H7 (cell line): ENCODE measurements around the gene FOSL1. TPM values are rescaled to one million over a fixed set of nuclear protein-coding genes. Genes with fewer than 3 reads are reported as not detected.

Experiments used
- DNase-seq: peaks from one replicate; pipeline ENCODE4 v3.0.0; 2012
- H3K27me3 ChIP-seq: 2 replicates; pipeline ENCODE4 v1.6.0; 2011; ENCODE audit warnings: mild to moderate bottlenecking, low read length; ENCODE audit not compliant: control insufficient read depth, insufficient read depth
- H3K36me3 ChIP-seq: replicated peaks from 2 replicates; pipeline ENCODE4 v1.5.1; 2011; ENCODE audit warnings: low read length; ENCODE audit not compliant: control insufficient read depth, insufficient read depth
- H3K4me3 ChIP-seq: 2 replicates; pipeline ENCODE4 v1.5.1; 2011; ENCODE audit warnings: low read depth, mild to moderate bottlenecking, control low read depth, low read length, moderate library complexity; ENCODE audit not compliant: insufficient read depth
- total RNA-seq: library from RNA; depleted of rRNA; stranded (reverse); fragments of >200 nt; shearing (Covaris generic); gene quantifications from 2 replicates; pipeline ENCODE4 v1.2.3, GENCODE V29; 2014

The FOSL1 gene
- total RNA-seq, 1 experiment from 2014 or later, result 0.48 TPM

- Histone ChIP-seq H3K27me3 (no peaks in the 10 kb centered on the region), H3K4me3 (peak overlapping the region; percentile 22), H3K36me3 (no peaks in the 10 kb centered on the region; the same call in 1 of the 2 replicates)
- DNase-seq, result peak; percentile 77
Observed at GRCh38 chr11:65915821-65916251, 15.6 kb upstream of the FOSL1 start.

- Histone ChIP-seq H3K27me3 (no peaks in the 10 kb centered on the region), H3K4me3 (peak overlapping the region; percentile 22; the same call in 1 of the 2 replicates)
- no peak for DNase-seq
Observed at GRCh38 chr11:65915101-65915820, 15.1 kb upstream of the FOSL1 start.

DNA sequence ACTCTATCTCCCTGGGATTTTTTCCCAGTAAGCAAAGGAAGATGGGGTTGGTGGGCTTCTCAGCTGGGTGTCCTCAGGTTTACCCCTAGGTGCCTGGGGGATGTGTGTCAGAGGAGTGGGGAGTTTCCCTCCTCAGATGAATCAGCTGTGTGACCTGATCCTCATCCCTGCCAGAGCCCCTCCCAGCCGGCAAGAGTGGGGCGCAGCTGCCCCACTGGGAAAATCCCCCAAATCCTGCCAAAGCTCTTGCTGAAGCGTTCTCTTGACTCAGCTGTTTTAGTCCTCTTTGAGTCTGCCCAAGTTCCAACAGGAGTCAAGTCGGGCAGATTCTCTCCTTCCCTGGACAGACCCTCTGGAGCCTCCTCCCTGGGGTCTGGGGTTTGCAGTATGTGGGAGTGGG is 12.7 kb upstream of the FOSL1 start:
- Histone ChIP-seq H3K27me3 (no peaks in the 10 kb centered on the region; the same call in 1 of the 2 replicates), H3K36me3 (no peaks in the 10 kb centered on the region), H3K4me3 (no peak overlapping the region)
- peak; percentile 35 for DNase-seq

More at GRCh38 chr11:65915101-65915820, 15.1 kb upstream of the FOSL1 start:
- no peaks in the 10 kb centered on the region for H3K36me3 ChIP-seq

DNA sequence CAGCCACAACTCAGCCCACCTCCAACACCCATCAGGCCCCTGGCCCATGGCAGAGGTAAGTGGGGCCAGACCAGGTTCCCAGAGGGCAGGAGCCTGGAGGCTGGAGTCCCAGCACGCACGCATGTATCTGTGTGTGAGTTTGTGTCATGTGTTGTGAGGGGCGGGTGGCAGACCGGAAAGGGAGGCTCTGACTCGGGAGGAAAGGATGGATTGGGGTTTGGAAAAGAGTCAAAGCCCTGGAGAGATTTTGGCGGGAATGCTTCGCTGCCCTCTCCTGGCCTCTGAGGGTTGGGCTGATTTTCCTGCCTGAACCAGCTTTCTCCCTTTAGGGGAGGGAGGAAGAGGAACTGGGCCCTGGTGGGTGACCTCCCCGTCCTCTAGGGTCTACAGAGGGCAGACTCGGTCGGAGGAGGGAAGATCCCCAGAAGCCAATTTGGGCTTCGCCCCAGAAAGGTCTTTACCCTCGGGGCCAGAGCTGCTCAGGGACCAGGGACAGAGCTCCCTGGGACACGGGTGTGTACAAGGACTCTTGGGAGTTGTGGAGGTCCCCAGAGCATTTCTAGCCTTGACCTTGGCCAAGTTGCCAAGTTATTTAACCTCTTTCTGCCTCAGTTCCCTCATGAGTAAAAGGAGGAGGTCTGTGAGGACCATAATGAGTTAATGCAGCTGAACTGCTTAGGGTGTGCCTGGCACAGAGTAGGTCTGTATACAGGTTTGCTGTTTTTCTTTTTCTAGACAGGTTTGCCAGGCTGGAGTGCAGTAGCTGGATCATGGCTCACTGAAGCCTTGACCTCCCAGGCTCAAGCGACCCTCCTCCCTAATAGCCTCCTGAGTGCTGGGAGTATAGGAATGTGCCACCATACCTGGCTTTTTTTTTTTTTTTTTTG is 11.7 kb upstream of the FOSL1 start:
- peak; percentile 89 for DNase-seq
- Histone ChIP-seq H3K4me3 (no peak overlapping the region), H3K36me3 (no peaks in the 10 kb centered on the region), H3K27me3 (no peaks in the 10 kb centered on the region; the same call in 1 of the 2 replicates)

DNA sequence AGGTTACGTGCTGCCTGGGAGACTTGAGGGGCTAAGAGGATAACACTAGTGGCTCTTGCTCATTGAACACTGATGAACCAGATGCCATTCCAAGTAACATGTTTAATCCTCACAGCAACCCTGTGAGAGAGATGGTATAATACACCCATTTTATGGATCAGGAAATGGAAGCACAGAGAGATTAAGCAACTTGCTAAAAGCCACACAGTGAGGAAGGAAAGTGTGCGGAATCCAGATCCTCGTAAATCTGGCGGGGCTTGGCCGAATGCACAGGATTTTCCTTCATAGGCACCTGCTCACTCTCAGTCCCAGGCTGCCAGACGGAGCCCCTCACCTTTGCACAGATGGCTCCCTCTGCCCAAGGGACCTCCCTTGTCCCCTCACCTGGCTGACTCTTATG is 7.7 kb upstream of the FOSL1 start:
- no peaks in the 10 kb centered on the region; the same call in none of the 2 replicates for H3K27me3 ChIP-seq
- no peak for DNase-seq
- H3K36me3 ChIP-seq, result no peaks in the 10 kb centered on the region
- H3K4me3 ChIP-seq, result no peak overlapping the region

- Histone ChIP-seq H3K36me3 (no peaks in the 10 kb centered on the region), H3K4me3 (no peak overlapping the region), H3K27me3 (peaks cover 8% of the 10 kb centered on the region)
- DNase-seq, result no peak
Observed at GRCh38 chr11:65906602-65907001, 6.4 kb upstream of the FOSL1 start.

DNA sequence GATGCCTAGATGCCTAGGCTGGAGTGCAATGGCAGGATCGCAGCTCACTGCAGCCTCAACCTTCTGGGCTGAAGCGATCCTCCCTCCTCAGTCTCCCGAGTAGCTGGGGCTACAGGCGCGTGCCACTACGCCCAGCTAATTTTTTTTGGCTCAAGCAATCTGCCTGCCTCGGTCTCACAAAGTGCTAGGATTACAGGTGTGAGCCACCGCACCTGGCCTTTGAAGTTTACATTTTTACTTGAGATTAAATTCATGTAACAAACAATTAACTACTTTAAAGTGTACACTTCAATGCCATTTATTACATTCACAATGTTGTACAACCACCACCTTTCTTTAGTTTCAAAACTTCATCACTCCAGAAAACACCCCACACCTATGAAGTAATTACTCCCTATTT is 3.5 kb upstream of the FOSL1 start:
- peaks cover 30% of the 10 kb centered on the region for H3K27me3 ChIP-seq
- no peak for DNase-seq
- H3K36me3 ChIP-seq, result no peaks in the 10 kb centered on the region
- H3K4me3 ChIP-seq, result no peak overlapping the region

- H3K27me3 ChIP-seq, result peaks cover 36% of the 10 kb centered on the region
- DNase-seq, result peak; percentile 76
Observed at GRCh38 chr11:65903068-65903481, 2.9 kb upstream of the FOSL1 start.

GRCh38 chr11:65900899-65901180 is 652 bp upstream of the FOSL1 start:
- H3K27me3 ChIP-seq, result peaks cover 36% of the 10 kb centered on the region
- no peak overlapping the region; the same call in 1 of the 2 replicates for H3K4me3 ChIP-seq
- DNase-seq, result no peak
- H3K36me3 ChIP-seq, result no peaks in the 10 kb centered on the region; the same call in 1 of the 2 replicates

More at GRCh38 chr11:65903068-65903481, 2.9 kb upstream of the FOSL1 start:
- Histone ChIP-seq H3K36me3 (no peaks in the 10 kb centered on the region), H3K4me3 (no peak overlapping the region)

- Histone ChIP-seq H3K4me3 (peak overlapping the region; percentile 61), H3K27me3 (peaks cover 36% of the 10 kb centered on the region)
- DNase-seq, result peak; percentile 89
Observed at GRCh38 chr11:65899356-65900124, 648 bp downstream of the FOSL1 start.

GRCh38 chr11:65898656-65899355 is 1.4 kb downstream of the FOSL1 start:
- DNase-seq, result no peak
- H3K36me3 ChIP-seq, result no peaks in the 10 kb centered on the region; the same call in 1 of the 2 replicates
- peaks cover 36% of the 10 kb centered on the region for H3K27me3 ChIP-seq
- H3K4me3 ChIP-seq, result peak overlapping the region; percentile 61

More at GRCh38 chr11:65899356-65900124, 648 bp downstream of the FOSL1 start:
- no peaks in the 10 kb centered on the region; the same call in 1 of the 2 replicates for H3K36me3 ChIP-seq

DNA sequence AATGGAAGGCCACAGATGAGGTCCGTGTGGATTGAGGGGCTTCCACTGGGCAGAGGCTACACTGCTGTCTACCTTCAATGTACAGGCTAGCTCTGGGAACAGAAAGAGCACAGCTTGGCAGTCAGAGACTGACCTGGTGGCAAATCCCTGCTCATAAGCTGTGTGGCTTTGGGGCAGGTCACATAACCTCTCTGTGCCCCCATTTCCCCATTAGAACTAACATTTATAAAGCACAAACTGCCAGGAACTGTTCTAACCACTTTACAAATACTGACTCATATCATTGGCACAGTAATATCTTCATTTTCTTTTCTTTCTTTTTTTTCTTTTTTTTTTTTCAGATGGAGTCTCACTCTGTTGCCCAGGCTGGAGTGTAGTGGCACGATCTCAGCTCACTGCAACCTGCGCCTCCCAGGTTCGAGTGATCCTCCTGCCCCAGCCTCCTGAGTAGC is 3.1 kb downstream of the FOSL1 start:
- peaks cover 32% of the 10 kb centered on the region for H3K27me3 ChIP-seq

GRCh38 chr11:65896034-65896999 is 3.9 kb downstream of the FOSL1 start:
- DNase-seq, result no peak
- H3K4me3 ChIP-seq, result no peak overlapping the region
- H3K27me3 ChIP-seq, result peaks cover 26% of the 10 kb centered on the region
- H3K36me3 ChIP-seq, result no peaks in the 10 kb centered on the region; the same call in 1 of the 2 replicates

More for the DNA sequence above, 3.1 kb downstream of the FOSL1 start:
- no peaks in the 10 kb centered on the region; the same call in 1 of the 2 replicates for H3K36me3 ChIP-seq
- no peak for DNase-seq
- no peak overlapping the region for H3K4me3 ChIP-seq
